A204.1 (cell line): ENCODE results near the gene SPOCK1.

Experiments
- FAIRE-seq: peaks from 2 replicates; lab custom pipeline; 2012; peaks lifted over from hg19 to GRCh38; lab: Jason Lieb, UNC

Gene SPOCK1

GRCh38 chr5:137058089-137058488 is 441.0 kb downstream of the SPOCK1 start:
- no peak for FAIRE-seq

- no peak for FAIRE-seq
Measured at GRCh38 chr5:137056676-137057075, 442.4 kb downstream of the SPOCK1 start.

GRCh38 chr5:137055271-137055872 is 443.8 kb downstream of the SPOCK1 start:
- no peak for FAIRE-seq

- no peak for FAIRE-seq
Measured at GRCh38 chr5:137054792-137055191, 444.3 kb downstream of the SPOCK1 start.

GRCh38 chr5:137054335-137054734 is 444.8 kb downstream of the SPOCK1 start:
- no peak for FAIRE-seq

- no peak for FAIRE-seq
Measured at GRCh38 chr5:137051161-137051560, 448.0 kb downstream of the SPOCK1 start.

- FAIRE-seq, result no peak
Measured at GRCh38 chr5:137040641-137041340, 458.3 kb downstream of the SPOCK1 start.

GRCh38 chr5:137040024-137040423 is 459.1 kb downstream of the SPOCK1 start:
- FAIRE-seq, result no peak

GRCh38 chr5:137037848-137038247 is 461.3 kb downstream of the SPOCK1 start:
- no peak for FAIRE-seq

- no peak for FAIRE-seq
Measured at GRCh38 chr5:137036640-137037039, 462.5 kb downstream of the SPOCK1 start.

- no peak for FAIRE-seq
Measured at GRCh38 chr5:137035480-137035878, 463.6 kb downstream of the SPOCK1 start.

GRCh38 chr5:137034764-137035479 is 464.2 kb downstream of the SPOCK1 start:
- FAIRE-seq, result no peak

GRCh38 chr5:137034213-137034612 is 464.9 kb downstream of the SPOCK1 start:
- no peak for FAIRE-seq

- no peak for FAIRE-seq
Measured at GRCh38 chr5:137032929-137033328, 466.2 kb downstream of the SPOCK1 start.

- FAIRE-seq, result no peak
Measured at GRCh38 chr5:137027758-137028157, 471.4 kb downstream of the SPOCK1 start.

- no peak for FAIRE-seq
Measured at GRCh38 chr5:137026296-137026695, 472.8 kb downstream of the SPOCK1 start.

GRCh38 chr5:137024044-137024443 is 475.1 kb downstream of the SPOCK1 start:
- FAIRE-seq, result no peak

- FAIRE-seq, result no peak
Measured at GRCh38 chr5:137023371-137023770, 475.8 kb downstream of the SPOCK1 start.

GRCh38 chr5:137022725-137023124 is 476.4 kb downstream of the SPOCK1 start:
- FAIRE-seq, result no peak

- FAIRE-seq, result no peak
Measured at GRCh38 chr5:137022043-137022442, 477.1 kb downstream of the SPOCK1 start.

- FAIRE-seq, result no peak
Measured at GRCh38 chr5:137019229-137019628, 479.9 kb downstream of the SPOCK1 start.

- no peak for FAIRE-seq
Measured at GRCh38 chr5:137016783-137017324, 482.3 kb downstream of the SPOCK1 start.

- no peak for FAIRE-seq
Measured at GRCh38 chr5:137015540-137016116, 483.5 kb downstream of the SPOCK1 start.
